Measurements from ENCODE around the gene FAAH. TPM values are rescaled to one million over a fixed set of nuclear protein-coding genes. Genes with fewer than 3 reads are reported as not detected.

FAAH gene
- total RNA-seq, 2 donors from 2014 or later = 6.3 to 10.5 TPM

GRCh38 chr1:46437723-46438122 is 43.6 kb downstream of the FAAH start:
- H3K27ac ChIP-seq = no peak overlapping the region
- no peaks in the 10 kb centered on the region for H3K27me3 ChIP-seq
- H3K9me3 ChIP-seq = no peaks in the 10 kb centered on the region
- H3K36me3 ChIP-seq = no peaks in the 10 kb centered on the region
- H3K4me3 ChIP-seq = no peak overlapping the region
- DNase-seq (ENCODE audit: low spot score) = no peak
- TF ChIP-seq CTCF (IDR thresholded peaks at IDR 0.05) = no peak
- peaks cover 0 to 3% of the 10 kb centered on the region in 2 donors for H3K4me1 ChIP-seq

- Histone ChIP-seq H3K36me3 (no peaks in the 10 kb centered on the region), H3K4me1 (peaks cover 0 to 7% of the 10 kb centered on the region in 2 donors), H3K4me3 (no peak overlapping the region), H3K27ac (no peak overlapping the region), H3K9me3 (no peaks in the 10 kb centered on the region), H3K27me3 (no peaks in the 10 kb centered on the region)
- no peak for TF ChIP-seq CTCF (IDR thresholded peaks at IDR 0.05)
- DNase-seq (ENCODE audit: low spot score) = no peak
Observed at GRCh38 chr1:46438346-46438745, 44.2 kb downstream of the FAAH start.

- H3K27ac ChIP-seq = no peak overlapping the region
Observed at GRCh38 chr1:46440478-46440877, 46.4 kb downstream of the FAAH start.

GRCh38 chr1:46442317-46443161 is 48.4 kb downstream of the FAAH start:
- peak; percentile 92 to 93 for TF ChIP-seq CTCF (IDR thresholded peaks at IDR 0.05)
- H3K27me3 ChIP-seq = peaks cover 0 to 5% of the 10 kb centered on the region in 2 donors
- no peak overlapping the region for H3K27ac ChIP-seq
- H3K4me3 ChIP-seq = peak overlapping the region; percentile 23 to 45
- H3K9me3 ChIP-seq = no peaks in the 10 kb centered on the region
- no peaks in the 10 kb centered on the region for H3K36me3 ChIP-seq
- peaks cover 0 to 12% of the 10 kb centered on the region in 2 donors for H3K4me1 ChIP-seq
- DNase-seq (ENCODE audit: low spot score) = peak; percentile 85

More at GRCh38 chr1:46440478-46440877, 46.4 kb downstream of the FAAH start:
- no peak for TF ChIP-seq CTCF (IDR thresholded peaks at IDR 0.05)
- H3K4me3 ChIP-seq = no peak overlapping the region
- no peaks in the 10 kb centered on the region for H3K27me3 ChIP-seq
- H3K36me3 ChIP-seq = no peaks in the 10 kb centered on the region
- no peak for DNase-seq (ENCODE audit: low spot score)
- H3K4me1 ChIP-seq = peaks cover 0 to 7% of the 10 kb centered on the region in 2 donors
- H3K9me3 ChIP-seq = no peaks in the 10 kb centered on the region

- H3K27ac ChIP-seq = no peak overlapping the region
Observed at GRCh38 chr1:46444466-46444865, 50.3 kb downstream of the FAAH start.

More at GRCh38 chr1:46444466-46444865, 50.3 kb downstream of the FAAH start:
- TF ChIP-seq CTCF (IDR thresholded peaks at IDR 0.05) = no peak
- no peak overlapping the region for H3K4me3 ChIP-seq
- no peaks in the 10 kb centered on the region for H3K9me3 ChIP-seq
- peaks cover 0 to 22% of the 10 kb centered on the region in 2 donors for H3K4me1 ChIP-seq
- H3K36me3 ChIP-seq = no peaks in the 10 kb centered on the region
- DNase-seq (ENCODE audit: low spot score) = no peak
- H3K27me3 ChIP-seq = peaks cover 4 to 8% of the 10 kb centered on the region in 2 donors
